Epithelial cell of esophagus (primary cell): Measurements from ENCODE around the gene CDH13.

ENCODE experiments used
- DNase-seq: peaks from one replicate; pipeline ENCODE4 v3.0.0; 2010; ENCODE audit warnings: low read depth
- H3K4me3 ChIP-seq: 2 replicates; pipeline ENCODE4 v1.5.1; 2011; ENCODE audit warnings: mild to moderate bottlenecking, low read length, control low read depth
- TF ChIP-seq, protein P1 (sequence below): IDR thresholded peaks from 2 replicates; pipeline ENCODE4 v1.5.1; 2011; ENCODE audit warnings: low read depth, mild to moderate bottlenecking, low read length, control low read depth, inconsistent platforms; ENCODE audit not compliant: insufficient read depth; ENCODE audit errors: missing control alignments

CDH13 gene

DNA sequence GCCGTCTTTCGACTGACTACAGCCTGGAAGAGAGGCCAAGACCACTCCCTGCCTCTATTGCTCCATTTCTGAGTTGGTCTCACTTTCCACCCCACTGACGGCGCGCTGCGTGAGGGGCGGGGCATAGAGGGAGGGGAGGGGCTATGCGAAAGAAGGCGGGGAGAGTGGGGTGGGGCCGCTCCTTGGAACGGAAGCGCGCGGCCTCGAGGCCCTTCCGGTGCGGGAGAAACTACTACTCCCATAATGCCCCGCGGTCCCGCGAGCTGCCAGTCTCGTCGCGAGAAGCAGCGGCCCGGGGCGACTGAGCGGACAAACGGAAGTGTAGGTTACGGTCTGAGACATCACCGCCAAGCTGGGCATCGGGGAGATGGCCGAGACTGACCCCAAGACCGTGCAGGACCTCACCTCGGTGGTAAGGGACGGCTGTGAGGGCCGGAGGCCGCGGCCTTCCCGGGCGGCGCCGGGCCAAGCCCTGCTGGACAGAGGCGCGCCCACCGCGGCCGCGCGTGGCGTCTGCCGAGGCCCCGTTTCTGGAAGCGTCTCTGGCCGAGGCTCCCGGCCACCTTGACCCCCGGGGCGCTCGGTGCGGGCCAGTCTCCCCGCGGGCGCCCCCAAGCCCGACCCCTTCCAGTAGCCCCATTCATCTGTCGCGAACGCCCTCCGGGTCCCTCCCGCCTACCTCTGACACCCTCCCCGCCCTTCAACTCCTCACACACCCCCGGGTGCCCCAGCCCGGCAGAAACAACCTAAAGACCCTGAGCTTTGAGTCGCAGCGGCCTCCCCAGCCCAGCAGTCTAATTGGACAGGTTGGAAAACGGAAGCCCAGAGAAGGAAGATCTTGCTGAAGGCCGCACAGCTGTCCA lies 1181.2 kb downstream of the CDH13 start, which contains the start of gene HSBP1:
HSBP1 (plus strand) TSS at position 269 of the 863 bp plus-strand sequence; CDS start at position 368, 99 bp downstream.
- DNase-seq: peak; percentile 95
- peak within 1 kb of the TSS; percentile 84 for H3K4me3 ChIP-seq
- TF ChIP-seq, protein P1, sequence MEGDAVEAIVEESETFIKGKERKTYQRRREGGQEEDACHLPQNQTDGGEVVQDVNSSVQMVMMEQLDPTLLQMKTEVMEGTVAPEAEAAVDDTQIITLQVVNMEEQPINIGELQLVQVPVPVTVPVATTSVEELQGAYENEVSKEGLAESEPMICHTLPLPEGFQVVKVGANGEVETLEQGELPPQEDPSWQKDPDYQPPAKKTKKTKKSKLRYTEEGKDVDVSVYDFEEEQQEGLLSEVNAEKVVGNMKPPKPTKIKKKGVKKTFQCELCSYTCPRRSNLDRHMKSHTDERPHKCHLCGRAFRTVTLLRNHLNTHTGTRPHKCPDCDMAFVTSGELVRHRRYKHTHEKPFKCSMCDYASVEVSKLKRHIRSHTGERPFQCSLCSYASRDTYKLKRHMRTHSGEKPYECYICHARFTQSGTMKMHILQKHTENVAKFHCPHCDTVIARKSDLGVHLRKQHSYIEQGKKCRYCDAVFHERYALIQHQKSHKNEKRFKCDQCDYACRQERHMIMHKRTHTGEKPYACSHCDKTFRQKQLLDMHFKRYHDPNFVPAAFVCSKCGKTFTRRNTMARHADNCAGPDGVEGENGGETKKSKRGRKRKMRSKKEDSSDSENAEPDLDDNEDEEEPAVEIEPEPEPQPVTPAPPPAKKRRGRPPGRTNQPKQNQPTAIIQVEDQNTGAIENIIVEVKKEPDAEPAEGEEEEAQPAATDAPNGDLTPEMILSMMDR: no peak

DNA sequence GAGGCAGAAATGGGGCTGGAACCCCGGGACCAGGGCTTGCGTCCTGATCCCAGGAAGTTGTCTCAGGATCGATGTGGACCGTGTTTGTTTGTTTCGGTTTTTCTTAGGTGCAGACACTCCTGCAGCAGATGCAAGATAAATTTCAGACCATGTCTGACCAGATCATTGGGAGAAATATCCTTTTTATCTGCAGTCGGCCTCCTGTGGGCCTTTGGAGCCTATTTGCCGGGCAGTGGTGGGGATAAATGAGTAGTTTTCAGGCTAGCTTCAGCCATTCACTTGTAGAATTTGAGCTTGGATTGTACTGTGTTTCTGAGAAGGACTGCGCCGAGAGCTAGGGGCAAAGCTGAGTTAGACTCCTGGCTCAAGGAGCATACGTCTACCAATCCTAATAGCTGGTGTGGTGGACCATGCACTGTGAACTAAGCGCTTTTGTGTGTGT lies 1181.8 kb downstream of the CDH13 start:
- H3K4me3 ChIP-seq: peak overlapping the region; percentile 84
- DNase-seq: no peak
- TF ChIP-seq, protein P1: no peak

DNA sequence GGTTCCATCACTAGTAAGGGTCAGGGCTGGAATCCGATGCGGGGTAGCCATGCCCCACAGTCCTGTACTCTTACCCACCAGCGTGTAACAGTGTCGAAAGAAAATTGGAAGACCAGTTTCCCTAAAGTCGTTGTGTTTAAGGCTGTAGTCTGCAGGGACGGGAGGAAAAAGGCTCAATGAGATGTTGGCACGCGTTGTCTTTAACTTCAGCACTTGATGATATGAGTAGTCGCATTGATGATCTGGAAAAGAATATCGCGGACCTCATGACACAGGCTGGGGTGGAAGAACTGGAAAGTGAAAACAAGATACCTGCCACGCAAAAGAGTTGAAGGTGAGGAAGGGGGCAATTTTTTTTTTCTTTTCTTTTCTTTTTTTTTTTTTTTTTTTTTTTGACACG lies 1182.3 kb downstream of the CDH13 start:
- H3K4me3 ChIP-seq: peak overlapping the region; percentile 84
- TF ChIP-seq, protein P1: no peak
- DNase-seq: no peak

DNA sequence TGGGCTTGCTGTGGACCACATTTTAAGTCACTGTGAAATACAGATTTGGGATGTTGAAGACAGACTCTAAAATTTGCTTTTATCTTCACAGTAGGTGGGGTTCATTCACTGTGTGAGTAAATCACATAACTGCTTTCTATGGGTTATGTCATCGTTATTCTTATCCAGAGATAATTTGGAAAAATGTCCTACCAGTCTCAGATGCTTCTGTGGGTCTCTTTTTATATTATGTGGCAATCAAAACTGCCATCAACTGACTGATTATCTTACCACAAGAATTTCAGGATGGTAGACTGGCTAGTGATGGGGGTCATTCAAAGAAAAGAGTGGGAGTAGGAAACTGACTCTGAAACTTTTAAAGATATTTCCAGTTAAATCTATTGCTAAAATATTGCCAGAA lies 1184.1 kb downstream of the CDH13 start:
- TF ChIP-seq, protein P1: no peak
- no peak overlapping the region for H3K4me3 ChIP-seq
- DNase-seq: no peak

DNA sequence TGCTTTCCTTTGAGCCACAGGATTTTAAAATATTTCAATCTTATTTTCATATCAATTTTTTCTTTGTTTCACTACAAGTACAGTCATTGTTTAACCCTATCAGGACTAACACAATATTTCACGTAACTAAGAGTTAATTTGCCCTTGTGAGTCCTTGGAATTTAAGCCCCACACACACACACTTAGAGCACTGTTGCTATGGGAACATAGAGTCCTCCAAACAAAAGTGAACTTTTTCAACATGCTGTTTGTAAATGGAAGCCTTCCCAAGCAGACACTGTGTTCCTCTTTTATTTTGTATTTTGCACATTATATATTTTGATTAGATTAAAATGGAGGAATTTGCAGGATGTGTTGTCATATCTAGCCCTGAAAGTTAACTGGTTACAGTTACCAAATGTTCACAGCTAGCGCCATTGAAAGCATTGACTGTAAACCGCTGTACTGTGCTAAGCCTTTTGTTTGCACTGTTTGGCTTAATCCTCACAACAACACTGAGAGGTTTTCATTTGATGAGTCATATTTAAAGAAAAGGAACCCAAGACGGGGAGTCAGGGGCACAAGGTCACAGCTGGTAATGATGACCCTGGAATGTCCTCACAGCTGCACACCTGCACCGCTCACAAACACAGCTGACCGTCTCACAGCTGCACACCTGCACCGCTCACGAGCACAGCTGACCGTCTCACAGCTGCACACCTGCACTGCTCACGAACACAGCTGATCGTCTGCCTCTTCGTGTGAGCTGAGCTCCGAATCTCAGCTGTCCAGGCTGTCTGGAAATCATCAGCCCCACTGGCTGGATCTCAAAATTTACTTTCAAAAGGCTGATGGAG lies 1187.3 kb downstream of the CDH13 start:
- DNase-seq: peak; percentile 46
- TF ChIP-seq, protein P1: no peak
- no peak overlapping the region for H3K4me3 ChIP-seq

DNA sequence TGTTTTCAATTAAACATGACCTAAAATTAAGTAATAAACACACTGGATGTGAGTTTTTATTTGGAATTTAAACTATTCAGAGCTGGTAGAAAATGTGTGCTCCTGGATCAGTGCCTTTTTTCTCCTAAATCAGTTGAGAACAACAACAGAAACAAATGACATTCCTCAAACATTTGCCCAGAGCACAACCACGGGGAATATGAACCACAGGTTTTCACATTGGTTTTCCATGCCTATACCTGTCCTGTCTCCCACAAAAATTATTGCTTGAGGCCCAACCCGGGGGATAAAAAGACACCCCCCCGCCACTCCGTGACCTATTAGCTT lies 1187.9 kb downstream of the CDH13 start:
- no peak overlapping the region for H3K4me3 ChIP-seq
- no peak for DNase-seq
- TF ChIP-seq, protein P1: no peak

DNA sequence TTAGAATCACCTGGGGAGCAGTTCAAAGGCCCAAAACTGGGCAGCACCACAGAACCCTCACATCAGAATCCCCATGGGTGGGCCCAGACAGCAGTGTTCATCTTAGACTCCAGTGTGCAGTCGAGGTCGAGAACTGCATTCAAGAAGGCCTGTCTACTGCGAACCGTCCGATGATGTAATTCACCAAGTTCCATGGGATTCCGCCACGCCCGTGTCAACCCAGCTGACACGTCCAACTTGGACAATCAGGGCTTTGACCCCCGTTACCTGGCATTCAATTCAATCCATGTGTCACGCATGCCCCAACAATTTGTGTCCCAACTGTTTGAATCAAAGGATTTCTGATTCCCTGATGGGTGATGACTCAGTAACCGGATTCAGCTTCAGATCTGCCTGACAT lies 1190.3 kb downstream of the CDH13 start:
- H3K4me3 ChIP-seq: no peak overlapping the region
- TF ChIP-seq, protein P1: no peak
- DNase-seq: peak; percentile 32
